Left cardiac atrium (tissue), 4 donors: ENCODE data around the gene KIAA0232. TPM values are rescaled to one million over a fixed set of nuclear protein-coding genes. Genes with fewer than 3 reads are reported as not detected.
"Not testable (repeated sequence)": the region's sequence is repeated elsewhere in the genome, so short reads cannot be mapped to it uniquely, and the experiment has no call there.

Experiments used
- ATAC-seq, 2 donors: fragments of 200-7000 bp; cut with Tn5 transposase; one replicate each; pipeline ENCODE4 v1.9.1; 2020; ENCODE audit warnings: mild to moderate bottlenecking in 2 of 2, moderate library complexity in 2 of 2
- DNase-seq: peaks from one replicate; pipeline ENCODE4 v3.0.0-alpha.2; 2020
- intact Hi-C, 2 donors: fragments of 100-400 bp; cut with DNase I; formaldehyde crosslinking; loops; one replicate each; pipeline versions ENCODE4 v1.14.1 to v1.15.1; 2022 to 2023
- total RNA-seq, 2 donors: library from RNA; stranded (reverse); fragmentation: NEBNext Ultra II Directional; extraction: Animal tissue kit (Norgen Biotek cat#: 25700); gene quantifications; one replicate each; pipeline ENCODE4 v1.2.1, GENCODE V29; 2021
- donor health status: DM: no; HTN: yes; CAD: no.
- donor health status: DM: no; HTN: yes; CAD: no; lungs with severe emphysema.
- donor health status: DM: yes; HTN: yes; CAD: no.
- donor health status: Dilated cardiomyopathy.

The KIAA0232 gene
- total RNA-seq, 2 donors from 2014 or later, result 52.9 to 59.2 TPM

DNA sequence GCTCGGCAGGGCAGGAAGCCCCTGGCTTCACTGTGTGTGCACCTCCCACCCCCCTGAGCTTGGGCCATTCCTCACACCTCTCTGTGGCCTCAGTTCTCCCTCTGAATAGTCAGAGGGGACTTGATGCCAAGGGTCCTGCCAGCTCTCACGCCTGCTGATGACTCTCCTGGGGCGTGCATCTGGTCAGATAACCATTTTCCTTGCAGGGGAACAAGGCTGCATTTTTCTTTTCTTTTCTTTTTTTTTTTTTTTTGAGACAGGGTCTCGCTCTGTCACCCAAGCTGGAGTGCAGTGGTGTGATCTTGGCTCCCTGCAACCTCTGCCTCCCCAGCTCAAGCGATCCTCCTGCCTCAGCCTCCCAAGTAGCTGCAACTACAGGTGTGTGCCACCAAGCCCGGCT lies 124.0 kb downstream of the KIAA0232 start:
- ATAC-seq, DNase-seq: not testable (repeated sequence)
- intact Hi-C loops, result loop anchor here in 1 of 2 donors (5.0 kb wide), 1 partner anchor 166 kb away; no protein-coding TSS in a partner anchor

- peak; percentile 45 for DNase-seq
- ATAC-seq, result no peak
- intact Hi-C loops, result loop anchor here in 1 of 2 donors (2.0 to 5.0 kb wide), 2 partner anchors 79 to 165 kb away; no protein-coding TSS in a partner anchor
Observed at GRCh38 chr4:6907658-6908191, 125.2 kb downstream of the KIAA0232 start.

- intact Hi-C loops, result loop anchor here in 1 of 2 donors (2.0 to 5.0 kb wide), 2 partner anchors 78 to 164 kb away; no protein-coding TSS in a partner anchor
- ATAC-seq (no peak), DNase-seq (no peak)
Observed at GRCh38 chr4:6908432-6909112, 126.0 kb downstream of the KIAA0232 start.

DNA sequence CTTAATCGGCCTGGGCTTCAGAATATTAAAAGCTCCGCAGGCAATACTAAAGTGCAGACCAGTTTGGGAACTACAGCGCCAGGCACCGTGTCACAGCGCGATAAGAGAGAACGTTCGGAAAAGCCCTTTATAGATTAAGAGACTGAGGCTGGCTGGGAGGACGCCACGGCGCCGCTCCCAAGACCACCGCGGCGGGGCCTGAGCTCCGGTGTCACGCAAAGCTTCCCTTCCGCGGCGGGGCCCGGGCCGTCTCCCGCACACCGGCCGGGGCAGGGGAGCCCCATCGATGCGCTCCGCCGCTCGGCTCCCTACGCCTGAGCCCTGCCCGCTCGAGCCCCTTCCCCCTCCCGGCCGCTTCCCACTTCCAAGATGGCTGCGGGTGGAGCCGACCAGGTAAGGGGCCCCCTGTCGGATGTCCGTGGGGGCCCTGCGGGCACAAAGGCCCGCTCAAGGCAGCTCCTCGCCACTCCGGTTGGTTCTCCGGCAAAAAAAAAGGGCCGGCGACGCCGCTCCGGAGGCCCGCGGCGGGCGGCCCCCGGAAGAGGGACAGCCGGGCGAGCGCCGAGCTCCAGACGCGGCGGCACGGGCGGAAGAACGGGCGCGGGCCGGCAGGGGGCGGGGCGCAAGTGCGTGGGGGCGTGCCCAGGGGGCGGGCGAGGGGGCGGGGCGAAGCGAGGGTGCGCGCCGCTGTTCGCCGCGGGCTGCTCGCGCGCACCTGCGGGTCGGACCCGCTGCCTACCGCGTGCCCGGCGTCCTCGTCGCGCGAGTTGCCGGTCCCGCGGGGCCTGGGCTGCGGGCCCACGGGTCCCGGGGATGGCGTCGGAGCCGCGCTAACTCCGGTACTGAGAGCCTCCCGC lies 126.8 kb downstream of the KIAA0232 start, which contains the start of gene TBC1D14:
Gene TBC1D14, plus strand, starts transcription at position 714 of the 857 bp plus-strand sequence. CDS start 13,564 bp downstream, outside the sequence.
- intact Hi-C loops, result loop anchor here in 1 of 2 donors (2.0 to 5.0 kb wide), 2 partner anchors 77 to 163 kb away; no protein-coding TSS in a partner anchor
- DNase-seq (peak; percentile 91), ATAC-seq (peak; percentile 96)

DNA sequence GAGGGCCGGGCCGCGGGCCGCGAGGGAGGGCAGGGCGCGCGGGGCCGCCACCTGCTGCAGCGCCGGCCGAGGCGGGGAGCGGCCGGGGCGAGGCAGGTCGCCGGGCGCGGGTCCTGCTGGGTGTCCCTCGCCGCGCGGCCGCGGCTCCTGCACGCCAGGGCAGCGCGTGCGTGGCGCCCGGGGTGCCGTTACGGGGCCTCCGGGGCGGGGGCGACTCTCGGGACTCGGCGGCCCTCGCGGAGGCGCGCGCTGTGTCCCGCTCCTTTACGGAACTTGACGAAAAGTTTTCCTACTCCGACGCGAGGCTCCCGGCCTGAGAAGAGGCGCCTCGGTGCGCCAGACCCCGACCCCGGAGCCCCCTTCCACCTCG lies 127.4 kb downstream of the KIAA0232 start:
- DNase-seq, result peak; percentile 52
- intact Hi-C loops, result loop anchor here in 1 of 2 donors (2.0 to 5.0 kb wide), 2 partner anchors 77 to 162 kb away; no protein-coding TSS in a partner anchor

GRCh38 chr4:6910340-6910959 lies 127.9 kb downstream of the KIAA0232 start:
- DNase-seq (no peak), ATAC-seq (no peak)
- intact Hi-C loops, result no loop called here

More for the DNA sequence above, 127.4 kb downstream of the KIAA0232 start:
- ATAC-seq, result peak; percentile 0 to 27

- intact Hi-C loops, result no loop called here
- DNase-seq, result no peak
- no peak for ATAC-seq
Observed at GRCh38 chr4:6910960-6911874, 128.7 kb downstream of the KIAA0232 start.

DNA sequence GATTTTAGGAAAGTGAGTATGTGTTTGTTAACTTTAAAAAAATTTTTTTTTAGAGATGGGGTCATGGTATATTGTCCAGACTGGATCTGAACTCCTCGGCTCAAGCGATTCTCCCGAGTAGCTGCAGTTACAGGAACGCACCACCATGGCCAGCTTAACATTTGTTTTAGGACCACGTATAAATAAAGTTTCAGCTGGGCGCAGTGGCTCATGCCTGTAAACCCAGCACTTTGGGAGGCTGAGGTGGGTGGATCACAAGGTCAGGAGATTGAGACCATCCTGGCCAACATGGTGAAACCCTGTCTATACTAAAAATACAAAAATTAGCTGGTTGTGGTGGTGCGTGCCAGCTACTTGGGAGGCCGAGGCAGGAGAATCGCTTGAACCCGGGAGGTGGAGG lies 129.4 kb downstream of the KIAA0232 start:
- ATAC-seq, intact Hi-C loops, DNase-seq: not testable (repeated sequence)

DNA sequence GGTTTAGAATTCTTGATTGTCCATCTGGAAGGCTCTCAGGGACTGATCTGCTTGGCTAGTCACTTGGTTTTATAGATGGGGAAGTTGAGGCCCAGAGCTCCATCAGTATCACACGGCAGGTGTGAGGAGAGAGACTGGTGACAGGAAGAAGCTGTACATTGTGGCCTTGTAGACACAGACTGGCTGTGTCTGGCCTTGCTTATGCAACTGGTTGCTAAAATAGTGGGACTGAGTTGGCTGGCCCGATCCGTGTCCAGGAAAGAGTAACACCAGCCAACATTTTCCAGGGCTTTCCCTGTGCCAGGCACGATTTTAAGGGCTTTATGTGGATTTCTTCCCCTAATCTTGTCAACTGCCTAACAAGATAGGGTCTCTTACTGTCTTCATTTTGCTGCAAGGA lies 129.9 kb downstream of the KIAA0232 start:
- ATAC-seq (no peak), DNase-seq (no peak)
- intact Hi-C loops, result no loop called here

- no peak for ATAC-seq
- intact Hi-C loops, result no loop called here
- DNase-seq, result no peak
Observed at GRCh38 chr4:6913350-6913905, 130.9 kb downstream of the KIAA0232 start.

- no peak for ATAC-seq
- intact Hi-C loops, result no loop called here
- DNase-seq, result no peak
Observed at GRCh38 chr4:6914448-6914847, 131.9 kb downstream of the KIAA0232 start.

GRCh38 chr4:6915041-6916005 lies 132.8 kb downstream of the KIAA0232 start:
- DNase-seq (no peak), ATAC-seq (no peak)
- intact Hi-C loops, result no loop called here

DNA sequence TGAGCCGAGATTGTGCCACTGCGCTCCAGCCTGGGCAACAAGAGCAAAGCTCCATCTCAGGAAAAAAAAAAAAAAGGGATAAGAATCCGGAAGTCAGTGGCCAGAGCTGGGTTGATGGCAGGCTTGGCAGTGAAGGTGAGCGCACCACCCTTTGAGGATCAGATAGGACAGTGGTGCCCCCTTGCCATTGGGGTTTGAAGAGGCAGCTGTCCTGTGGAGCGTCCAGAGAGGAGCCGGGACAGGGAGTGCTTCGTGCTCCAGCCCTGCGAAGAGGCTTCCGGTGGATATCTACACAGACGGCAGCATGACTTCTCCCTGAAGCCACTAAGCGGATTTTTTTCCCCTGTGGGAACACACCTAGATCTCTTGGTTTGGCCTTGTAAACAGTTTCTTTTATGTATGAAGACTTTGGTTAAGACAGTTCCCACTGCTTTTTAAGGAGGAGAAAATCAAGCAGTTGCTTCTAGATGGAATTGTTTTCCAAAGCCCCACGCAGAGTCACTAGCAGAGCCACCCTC lies 133.6 kb downstream of the KIAA0232 start:
- intact Hi-C loops, result no loop called here
- no peak for DNase-seq
- ATAC-seq, result no peak

- DNase-seq, result no peak
- ATAC-seq, result peak; percentile 31 to 59
- intact Hi-C loops, result no loop called here
Observed at GRCh38 chr4:6916587-6917460, 134.3 kb downstream of the KIAA0232 start.

GRCh38 chr4:6917461-6918271 lies 135.1 kb downstream of the KIAA0232 start:
- DNase-seq, result peak; percentile 75
- intact Hi-C loops, result no loop called here
- peak; percentile 73 to 82 for ATAC-seq
